NCI-H748 treated with DMSO at 0.1 percent for 48 hours (cell line): ENCODE data around the gene ITGA11.
"Not testable (repeated sequence)": the region's sequence is repeated elsewhere in the genome, so short reads cannot be mapped to it uniquely, and the experiment has no call there.

Experiments used
- DNase-seq: peaks from one replicate; lab custom pipeline; 2025; lab: John Stamatoyannopoulos, UW

Gene ITGA11

DNA sequence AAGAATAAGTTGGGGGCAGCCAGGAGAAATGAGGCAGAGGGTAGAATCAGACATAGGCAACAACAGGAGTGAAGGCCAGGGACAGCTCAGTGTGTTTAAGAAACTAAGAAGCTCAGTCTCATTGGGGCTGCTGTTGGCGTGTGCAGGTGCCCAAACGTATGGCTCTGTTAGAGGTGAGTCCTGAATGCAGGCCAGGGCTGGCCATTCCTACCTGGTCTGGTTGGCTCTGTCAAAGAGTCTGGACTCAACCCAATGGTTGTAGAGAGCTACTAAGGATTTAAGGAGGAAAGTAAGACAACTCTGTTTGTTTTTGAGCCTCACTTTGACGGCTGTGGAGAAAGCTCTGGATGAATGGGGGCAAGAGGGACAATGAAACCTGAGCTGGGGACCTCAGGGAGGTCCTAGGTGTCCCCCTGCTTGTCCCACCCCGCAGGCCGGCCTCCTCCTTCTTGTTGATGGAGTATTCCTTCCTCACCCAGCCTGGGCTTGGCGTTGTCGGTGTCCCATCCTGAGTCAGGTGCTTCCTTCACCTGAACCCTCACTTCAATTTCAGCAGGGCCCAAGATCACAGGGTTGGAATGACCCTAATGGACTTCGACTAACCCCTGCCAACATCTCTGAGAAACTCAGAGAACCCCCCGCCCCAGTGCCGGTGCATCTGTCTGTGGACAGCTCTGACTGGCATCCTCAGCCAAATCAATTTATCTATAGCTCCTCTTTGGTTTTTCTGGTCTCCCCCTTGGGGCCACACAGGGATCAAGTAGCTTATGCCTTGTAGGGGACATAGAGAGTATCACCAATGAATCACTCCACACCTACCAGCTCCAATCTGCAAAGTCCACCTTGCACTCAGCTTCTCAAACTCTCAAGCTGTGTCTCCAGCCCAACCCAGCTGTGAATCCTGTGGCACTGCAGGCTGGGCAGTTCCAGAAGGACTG, 8.3 kb downstream of the ITGA11 start:
- DNase-seq = no peak

DNA sequence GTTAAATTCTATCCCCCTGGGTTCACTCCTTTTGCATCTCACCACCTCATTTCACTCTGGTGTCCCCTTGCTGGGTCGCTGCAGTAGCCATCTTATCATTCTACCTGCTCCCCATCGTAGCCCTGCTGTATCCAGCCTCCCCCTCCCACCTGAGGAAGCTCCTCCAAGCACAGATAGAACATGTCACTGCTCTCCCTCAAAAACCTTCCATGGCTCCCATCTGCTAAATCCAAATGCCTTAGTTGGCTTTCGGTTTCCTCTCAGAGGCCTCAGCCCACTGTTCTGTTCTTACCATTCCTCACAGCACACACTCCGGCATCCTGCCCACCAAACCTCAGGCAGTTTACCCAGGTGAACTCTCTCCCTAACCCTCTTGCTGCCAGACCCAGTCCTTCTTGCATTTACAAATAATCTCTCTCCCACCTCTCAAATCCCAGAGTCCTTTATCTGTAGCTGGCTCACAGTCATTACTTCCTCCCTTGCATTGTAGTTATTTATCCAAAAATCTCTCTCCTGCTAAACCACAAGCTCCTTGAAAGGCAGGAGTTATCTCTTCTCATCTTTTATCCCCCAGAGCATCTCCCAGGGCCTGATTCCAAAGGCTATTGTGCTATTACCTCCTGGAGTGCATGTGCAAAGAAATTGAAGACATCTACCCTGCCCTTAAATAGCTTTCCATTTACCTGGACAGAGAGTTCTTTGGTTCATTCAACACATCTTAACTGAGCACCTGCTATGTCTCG, 9.4 kb downstream of the ITGA11 start:
- not testable (repeated sequence) for DNase-seq

DNA sequence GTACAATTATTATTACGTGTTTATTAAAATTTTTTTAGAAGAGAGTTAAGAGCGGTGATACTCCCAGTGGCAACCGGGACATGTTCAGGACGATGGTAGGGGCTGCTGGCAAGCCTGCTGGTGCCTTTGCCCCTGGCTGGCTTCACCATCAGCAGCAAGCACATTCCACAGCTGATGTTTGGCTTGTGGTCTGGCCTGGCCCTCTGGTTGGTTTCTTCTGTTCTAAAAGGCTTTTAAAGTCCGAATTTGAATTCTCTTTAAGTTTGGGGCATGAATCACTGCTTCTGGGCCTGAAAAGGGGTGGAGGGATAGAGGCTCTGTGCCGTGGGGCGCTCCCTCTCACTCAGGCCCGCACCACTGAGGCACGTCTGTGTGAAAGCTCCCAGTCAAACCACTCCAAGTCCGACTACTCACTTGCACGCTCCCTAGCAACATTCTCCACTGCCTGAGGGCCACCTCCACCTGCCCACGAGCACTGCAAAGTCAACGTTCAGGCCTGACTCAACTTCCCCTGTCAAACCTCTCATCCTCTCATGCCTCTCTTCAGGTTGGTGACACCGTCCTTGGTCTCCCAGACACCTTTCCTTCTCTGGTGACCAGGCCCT, 10.1 kb downstream of the ITGA11 start:
- DNase-seq = no peak

DNA sequence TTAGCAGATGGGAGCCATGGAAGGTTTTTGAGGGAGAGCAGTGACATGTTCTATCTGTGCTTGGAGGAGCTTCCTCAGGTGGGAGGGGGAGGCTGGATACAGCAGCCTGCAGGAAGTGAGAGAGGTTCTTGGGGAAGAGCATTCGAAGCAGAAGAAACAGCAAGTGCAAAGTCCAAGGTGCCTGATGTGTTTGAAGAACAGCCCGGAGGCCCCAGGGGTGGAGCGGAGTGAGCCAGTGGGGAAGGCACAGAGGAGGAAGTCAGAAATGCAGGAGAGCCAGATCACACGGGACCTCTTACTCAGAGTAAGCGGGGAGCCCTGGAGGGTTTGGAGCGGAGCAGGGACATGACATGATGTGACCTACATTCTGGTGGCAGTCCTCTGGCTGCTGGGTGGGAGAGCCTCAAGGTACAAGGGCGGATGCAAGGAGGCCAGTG, 10.8 kb downstream of the ITGA11 start:
- no peak for DNase-seq

DNA sequence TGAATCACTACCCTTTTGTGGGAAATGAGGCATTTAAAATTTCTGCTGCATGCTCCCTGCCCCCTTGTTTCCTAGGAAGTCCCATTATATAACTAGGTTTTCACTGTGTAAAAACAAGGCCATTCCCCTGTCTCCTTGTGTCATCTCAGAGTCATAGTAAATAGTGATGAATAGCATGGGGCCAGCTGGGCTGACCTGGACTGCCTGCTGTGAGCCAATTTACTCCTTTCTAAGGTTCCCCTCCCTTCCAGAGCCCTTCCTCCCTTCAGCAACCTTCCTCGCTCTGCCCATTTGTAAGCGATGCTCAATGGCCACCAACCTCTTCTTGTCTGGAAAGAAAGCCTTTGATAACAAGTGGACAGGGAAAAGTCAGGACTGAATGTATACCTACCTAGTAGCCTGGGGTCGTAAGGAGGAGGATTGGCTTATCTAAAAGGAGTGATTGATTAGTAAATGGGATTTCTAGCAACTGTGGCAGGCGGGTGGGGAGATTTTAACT, 11.7 kb downstream of the ITGA11 start:
- no peak for DNase-seq

DNA sequence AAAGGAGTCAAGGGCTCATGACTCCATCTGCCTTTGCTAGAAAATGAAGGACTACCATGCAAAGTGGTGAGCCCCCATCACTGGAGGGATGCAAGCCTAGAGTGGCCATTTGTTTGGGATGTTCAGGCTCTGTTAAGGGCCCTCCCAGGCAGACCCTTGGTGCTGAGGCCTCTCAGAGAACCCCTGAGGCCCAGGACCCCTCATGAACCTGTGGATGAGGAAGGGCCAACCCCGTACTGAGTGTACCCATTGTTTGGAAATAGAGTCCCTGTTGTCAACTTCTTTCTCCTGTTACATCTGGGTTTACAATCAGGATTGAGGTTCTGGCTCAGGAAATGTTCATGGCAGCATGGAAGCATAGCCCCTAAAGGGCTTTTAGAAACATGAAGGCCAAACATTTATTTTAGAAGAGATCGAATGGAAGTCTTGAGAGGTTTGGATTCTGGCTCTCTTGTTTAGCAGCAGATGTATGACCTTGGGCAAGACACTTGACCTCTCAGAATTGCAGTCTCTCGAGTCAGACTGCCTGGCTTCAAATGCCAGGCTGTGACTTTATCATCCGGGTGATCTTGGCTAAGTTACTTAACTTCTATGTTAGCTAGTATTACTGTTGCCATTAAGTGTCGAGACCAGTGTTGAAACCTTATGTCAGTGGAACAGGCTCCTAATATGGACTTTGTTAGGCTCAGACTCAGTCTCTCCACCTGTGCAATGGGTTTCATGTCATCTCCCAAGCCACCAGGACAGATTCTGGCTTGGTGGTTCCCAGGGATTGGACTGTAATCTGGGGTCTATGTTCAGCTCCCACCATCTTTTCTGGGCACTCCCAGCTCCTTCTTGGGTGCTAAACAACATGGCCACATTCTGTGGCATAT, 12.4 kb downstream of the ITGA11 start:
- DNase-seq = no peak

DNA sequence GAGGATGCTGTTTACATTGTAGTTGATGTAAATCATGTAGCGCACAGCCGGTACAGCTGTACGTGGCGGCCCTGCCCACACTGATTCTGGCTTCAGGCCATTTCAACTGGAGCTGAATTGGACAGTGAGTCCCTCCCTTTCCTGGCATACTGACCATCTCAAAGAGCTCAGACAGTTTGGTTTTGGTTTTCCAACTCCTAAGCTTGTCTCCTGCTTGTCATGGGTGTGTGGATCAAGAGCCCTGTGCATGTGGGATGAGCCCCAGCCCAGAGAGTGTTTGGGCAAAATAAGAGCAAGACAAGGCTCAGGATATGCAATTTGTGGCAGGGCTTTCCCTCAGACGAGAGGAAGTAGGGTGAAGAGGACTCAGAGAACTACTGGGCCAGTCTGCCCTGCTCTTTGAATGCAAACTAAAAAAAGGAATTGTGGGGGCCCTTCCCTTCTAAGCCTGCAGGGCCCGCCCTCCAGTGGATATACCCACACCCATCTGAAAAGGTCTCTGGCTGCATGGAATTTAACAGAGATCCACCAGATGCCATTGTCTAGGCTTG, 13.3 kb downstream of the ITGA11 start:
- no peak for DNase-seq

DNA sequence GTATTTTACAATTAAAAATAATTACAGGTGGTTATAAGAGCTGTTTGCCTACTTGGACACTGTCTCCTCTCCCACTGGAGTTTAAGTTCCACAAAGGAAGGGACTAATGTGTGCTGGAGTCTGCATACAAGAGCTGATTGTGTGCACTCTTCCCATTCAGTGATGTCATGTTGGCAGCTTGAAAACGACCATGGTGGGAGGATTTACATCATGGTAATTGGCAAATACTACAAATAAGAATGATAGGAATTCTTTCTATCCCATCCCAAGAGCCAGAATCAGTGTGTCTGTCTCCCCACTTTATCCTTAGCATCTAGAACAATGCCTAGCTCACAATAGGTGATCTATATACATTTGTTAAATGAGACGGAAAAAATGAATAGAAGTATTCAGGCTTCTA, 14.1 kb downstream of the ITGA11 start:
- DNase-seq = no peak

DNA sequence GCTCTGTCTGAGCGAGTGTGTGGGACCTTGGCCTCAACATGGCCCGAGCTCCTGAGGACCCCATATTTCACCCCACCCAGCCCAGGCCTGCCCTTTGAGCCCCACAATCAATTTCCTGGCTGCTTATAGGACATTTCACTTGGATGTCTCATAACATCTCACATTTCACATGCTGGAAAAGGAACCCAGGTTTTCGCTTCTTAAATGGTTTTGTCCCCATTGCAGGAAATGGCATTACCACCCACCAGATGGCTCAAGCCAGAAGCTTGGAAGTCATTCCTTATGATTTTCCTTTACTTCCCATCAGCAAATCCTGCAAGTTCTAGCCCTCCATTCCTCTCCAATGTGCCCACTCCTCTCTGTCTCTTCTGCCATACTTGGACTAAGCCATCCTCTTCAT, 14.9 kb downstream of the ITGA11 start:
- no peak for DNase-seq

DNA sequence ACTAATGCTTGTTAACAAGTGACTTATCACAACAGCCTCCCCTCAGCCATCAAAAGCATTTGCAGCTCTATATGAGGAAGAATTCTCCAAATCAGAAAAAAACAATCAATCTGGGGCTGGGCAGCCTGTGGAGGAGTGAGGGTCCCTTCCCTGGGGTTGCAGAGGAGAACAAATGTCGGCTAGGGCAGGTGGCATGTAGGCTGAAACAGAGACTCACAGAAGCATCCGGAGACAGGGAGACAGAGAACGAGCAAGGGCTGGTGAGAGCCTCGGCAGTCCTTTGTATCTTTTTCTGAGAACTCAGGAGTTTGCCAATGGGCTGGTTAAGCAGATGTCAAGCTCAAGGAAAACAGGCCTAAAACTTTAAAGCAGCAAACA, 15.8 kb downstream of the ITGA11 start:
- DNase-seq = no peak

DNA sequence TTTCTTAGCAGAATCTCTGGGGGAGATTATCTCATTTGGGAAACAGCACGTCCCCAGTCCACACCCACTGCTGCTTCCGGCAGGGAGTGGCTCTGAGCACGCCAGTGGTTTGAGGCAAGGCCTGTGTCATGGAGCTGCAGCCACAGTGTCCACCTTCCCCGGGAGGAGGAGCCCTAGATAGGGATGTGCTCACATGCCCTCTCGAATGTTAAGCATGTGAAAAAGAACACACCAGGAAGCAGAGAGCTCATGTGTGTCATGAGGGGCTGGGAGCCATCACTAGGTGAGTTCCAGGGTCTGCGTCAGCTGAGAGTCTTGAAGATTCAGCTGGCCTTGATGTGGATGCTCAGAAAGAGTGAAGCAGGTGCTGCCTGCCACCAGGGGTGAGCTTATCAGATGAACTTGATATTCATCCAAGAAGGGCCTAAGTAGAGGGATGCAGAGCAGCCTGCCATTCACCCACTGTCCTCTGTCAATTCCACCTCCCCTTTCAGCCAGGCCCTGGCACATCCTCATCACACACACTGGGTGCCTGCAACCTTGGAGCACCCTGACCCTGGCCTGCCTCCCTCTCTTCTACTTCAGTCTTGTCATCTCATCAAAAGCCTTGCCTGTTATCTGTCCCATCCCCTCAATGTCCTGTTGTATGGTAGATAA, 16.3 kb downstream of the ITGA11 start:
- no peak for DNase-seq

DNA sequence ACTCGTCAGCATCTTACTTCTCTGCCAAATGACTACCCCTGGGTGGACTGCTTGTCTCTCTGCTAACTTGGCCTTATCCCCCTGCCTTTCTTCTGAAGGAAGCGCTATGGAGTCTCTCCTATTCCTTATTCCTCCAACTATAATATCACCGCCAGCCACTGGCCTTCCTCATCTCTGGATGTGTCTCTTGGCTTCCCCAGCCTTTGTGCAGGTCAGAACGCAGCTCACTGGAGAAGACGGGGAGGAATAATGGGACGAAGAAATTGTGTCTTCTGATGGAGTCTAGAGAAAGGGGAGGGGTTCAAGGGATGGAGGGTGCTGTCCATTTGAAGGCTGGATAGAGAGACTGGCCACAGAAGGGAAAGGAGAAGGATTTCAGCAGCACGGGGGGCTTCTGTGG, 16.9 kb downstream of the ITGA11 start:
- DNase-seq = no peak

DNA sequence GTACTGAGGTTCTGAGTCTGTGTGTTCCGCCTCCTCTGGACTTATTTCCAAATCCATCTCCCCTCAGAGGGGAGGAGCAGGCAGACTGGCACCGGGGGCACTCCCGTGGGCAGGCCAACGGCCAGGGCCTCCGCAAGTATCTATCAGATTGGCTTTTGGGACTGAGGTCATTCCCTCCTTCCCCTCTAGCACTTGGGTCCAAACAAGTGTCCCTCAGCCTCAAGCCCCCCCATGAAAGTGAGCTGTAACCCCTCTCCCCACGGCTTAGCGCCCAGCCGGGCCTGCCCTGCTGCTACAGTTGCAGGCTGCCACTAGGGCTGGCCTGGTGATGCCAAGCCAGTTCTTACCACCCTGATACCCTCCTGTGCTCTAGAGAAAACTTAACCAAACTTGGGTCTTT, 17.4 kb downstream of the ITGA11 start:
- no peak for DNase-seq

DNA sequence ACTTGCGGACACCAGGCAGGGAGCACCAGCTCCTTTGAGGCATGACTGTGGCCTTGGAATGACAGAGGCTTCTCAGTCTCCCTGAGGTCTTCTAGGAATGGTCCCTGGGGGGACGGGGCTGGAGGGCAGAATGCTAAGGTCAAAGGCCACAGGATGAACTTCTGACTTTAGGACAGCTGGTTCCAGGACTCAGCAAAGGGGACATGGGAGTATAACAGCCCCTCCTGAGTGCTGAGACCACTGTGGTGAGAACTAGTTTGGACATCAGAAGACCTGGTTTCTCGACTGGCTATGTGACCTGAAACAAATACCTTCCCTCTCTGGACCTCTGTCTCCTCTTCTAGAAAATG, 17.8 kb downstream of the ITGA11 start:
- no peak for DNase-seq

DNA sequence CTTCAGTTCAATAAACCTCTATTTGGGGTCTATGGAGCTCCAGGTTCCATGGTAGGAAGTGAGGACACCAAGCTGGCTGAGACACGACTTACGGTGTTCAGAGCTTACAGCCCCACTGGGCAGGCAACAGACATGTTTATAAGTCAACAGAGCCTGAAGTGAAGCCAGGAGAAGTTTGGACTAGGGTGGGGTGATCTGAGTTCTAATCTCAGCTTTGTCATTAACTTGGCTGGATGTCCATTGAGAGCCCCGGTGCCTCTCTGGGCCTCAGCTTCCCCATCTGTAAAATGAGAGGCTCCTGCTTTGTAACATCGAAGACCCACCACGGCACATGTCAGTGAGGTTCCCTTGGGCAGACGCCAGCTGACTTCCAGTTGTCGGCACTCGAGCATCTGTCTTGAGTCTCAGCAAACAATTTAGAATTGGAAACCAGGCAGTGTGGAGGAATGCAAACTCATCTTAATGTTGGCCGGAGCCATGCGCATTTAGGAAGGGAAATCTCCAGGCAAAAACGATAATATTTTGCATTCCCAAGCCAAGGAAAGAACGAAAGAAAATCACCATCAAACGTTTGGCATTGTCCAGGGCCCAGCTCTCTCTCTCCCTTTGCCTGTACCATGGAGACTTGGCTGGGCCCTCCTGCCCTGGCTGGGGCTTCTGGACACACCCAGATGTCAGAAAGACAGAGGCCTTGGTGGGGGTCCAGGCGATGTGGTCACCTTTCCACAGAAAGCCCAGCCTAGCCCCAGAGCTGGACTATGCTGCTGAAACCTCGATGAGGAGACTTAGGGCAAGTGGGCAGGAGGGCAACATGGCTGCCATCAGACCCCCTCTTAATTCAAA, 18.4 kb downstream of the ITGA11 start:
- DNase-seq = no peak

DNA sequence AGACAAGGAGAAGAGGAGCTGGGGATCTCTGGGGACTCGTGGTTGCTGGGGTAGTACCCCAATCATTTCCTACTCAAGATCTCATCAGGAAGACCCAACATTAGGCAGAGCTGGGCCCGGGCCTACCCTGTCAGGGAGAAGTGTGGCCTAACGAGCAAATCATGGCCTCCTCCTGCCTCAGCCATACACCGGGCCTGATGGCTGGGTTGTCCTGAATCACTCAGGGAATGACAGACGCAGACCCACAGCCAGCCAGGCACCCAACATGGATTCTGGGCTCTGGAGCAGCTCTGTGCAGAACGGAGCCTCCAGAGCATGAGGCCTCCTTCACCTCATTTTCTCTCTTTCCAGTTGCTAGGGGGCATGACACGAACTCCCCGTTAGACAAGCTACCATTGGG, 19.7 kb downstream of the ITGA11 start:
- no peak for DNase-seq

DNA sequence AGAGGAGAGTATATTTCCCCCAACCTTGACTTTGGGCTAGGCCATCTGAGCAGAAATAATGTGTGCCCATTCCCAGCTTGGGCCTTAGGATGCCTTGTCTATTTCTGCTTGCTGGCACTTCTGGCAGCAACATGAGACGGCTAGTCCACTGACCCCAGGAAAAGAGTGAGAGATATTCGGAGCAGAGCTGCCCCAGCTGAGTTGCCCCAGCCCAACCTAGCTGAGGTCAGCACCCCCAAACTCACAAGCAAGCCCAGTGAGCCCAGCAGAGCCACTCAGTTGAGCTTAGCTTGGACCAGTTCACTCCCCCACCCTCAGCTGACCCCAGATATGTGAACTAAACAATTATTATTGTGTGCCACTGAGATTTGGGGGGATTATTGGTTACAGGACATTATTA, 20.2 kb downstream of the ITGA11 start:
- DNase-seq = no peak

DNA sequence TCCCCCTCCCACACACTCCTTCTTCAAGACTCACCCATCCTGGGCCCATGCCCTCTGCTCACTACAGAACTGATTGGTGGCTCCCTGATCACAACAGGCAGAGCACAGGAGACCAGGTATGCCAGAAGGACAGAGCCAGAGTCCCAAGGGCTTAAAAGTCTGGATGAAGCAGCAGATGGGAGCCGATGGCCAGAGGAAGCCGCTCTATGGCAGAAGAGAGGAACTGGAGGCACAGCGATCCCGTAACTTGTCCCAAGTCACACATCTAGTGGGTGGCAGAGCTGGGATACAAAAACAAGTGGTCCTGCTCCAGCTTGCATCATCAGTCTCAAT, 20.7 kb downstream of the ITGA11 start:
- no peak for DNase-seq

DNA sequence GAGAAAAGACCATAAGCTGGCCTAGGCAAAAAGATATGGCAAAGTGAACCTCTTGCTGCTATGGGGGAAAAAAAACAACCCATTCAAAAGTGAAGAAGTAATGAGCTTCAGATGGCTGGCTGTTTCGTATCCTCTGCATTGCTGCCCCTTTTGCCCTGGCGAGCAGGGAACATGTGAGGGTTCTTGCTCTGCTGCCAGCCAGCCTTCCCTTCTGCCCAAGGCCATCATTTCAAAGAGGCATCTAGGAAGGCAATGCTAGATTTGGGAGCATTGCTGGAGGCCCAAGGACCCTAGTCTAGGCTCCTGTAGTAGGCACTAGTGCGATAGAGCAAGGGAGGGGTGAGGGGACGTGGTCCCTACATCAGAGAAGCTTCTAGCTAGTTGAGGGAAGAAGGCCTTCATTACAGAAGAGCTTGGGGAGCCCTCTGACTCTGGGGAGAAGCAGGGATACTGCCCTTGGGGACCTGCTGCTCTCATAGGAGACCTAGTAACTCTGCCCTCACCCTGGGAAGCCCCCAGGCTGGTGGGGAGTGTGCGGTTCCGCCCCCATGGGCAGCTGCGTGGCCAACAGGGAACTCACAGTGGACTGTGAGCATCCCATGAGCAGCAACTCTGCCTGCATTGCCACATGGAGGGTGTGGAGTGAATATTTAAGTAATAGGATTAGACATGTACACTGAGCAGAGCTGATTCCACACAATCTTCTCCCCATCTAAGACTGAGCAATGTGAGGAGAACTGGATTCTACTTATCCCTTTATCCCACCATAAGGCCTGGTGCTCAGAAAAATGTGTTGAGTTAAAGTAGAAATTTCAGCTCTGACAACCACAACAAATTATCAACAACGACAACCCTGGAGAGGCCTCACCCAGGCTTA, 21.3 kb downstream of the ITGA11 start:
- no peak for DNase-seq
